H1 (cell line): ENCODE measurements around the gene CHD1L. TPM values are rescaled to one million over a fixed set of nuclear protein-coding genes. Genes with fewer than 3 reads are reported as not detected.

Experiments
- CBX5 ChIP-seq: fragments of 300-800, 300-1000 bp; sonication (generic); IDR thresholded peaks from 2 replicates; pipeline ENCODE4 v1.7.1; 2016; ENCODE audit warnings: antibody characterized with exemption, low read length, low read depth
- CHD1 ChIP-seq: IDR thresholded peaks from 2 replicates; pipeline ENCODE4 v1.6.1; 2012; ENCODE audit warnings: low read depth, low read length, improper control_type of control experiment
- CREB1 ChIP-seq: IDR thresholded peaks from 2 replicates; pipeline ENCODE4 v1.6.1; 2012; ENCODE audit warnings: inconsistent platforms
- CTBP2 ChIP-seq: IDR thresholded peaks from 2 replicates; pipeline ENCODE4 v1.7.0; 2011; ENCODE audit warnings: borderline replicate concordance, mild to moderate bottlenecking, moderate library complexity, mixed read lengths, low read length; ENCODE audit not compliant: insufficient read depth, insufficient read length
- EZH2 ChIP-seq: fragments of 200-600 bp; sonication (generic); IDR thresholded peaks from 2 replicates; pipeline ENCODE4 v1.7.1; 2012; ENCODE audit warnings: low read depth, mild to moderate bottlenecking, moderate library complexity, low read length, inconsistent platforms; ENCODE audit not compliant: severe bottlenecking
- GABPA ChIP-seq: IDR thresholded peaks from 2 replicates; pipeline ENCODE4 v1.6.1; 2011; ENCODE audit warnings: mild to moderate bottlenecking, low read length, moderate library complexity, borderline replicate concordance; ENCODE audit not compliant: insufficient read depth
- JUND ChIP-seq: IDR thresholded peaks from 2 replicates; pipeline ENCODE4 v1.6.1; 2011; ENCODE audit warnings: mild to moderate bottlenecking, improper control_type of control experiment, low read length
- KDM1A ChIP-seq: fragments of 200-600, 300-600 bp; sonication (generic); IDR thresholded peaks from 2 replicates; pipeline ENCODE4 v1.7.1; 2016; ENCODE audit warnings: mild to moderate bottlenecking, low read length, borderline replicate concordance
- RAD21 ChIP-seq, 2 experiments: IDR thresholded peaks in 1 of 2; conservative IDR thresholded peaks in 1 of 2; 2 replicates each; pipeline ENCODE4 v1.6.1; 2011; ENCODE audit warnings: low read depth in 2 of 2, low read length in 2 of 2, improper control_type of control experiment in 1 of 2, inconsistent platforms in 1 of 2, mild to moderate bottlenecking in 1 of 2, moderate library complexity in 1 of 2
- SAP30 ChIP-seq: fragments of 300-600 bp; sonication (generic); IDR thresholded peaks from 2 replicates; pipeline ENCODE4 v1.7.1; 2012; ENCODE audit warnings: low read length, moderate library complexity, mild to moderate bottlenecking, inconsistent platforms; ENCODE audit not compliant: insufficient read depth, insufficient replicate concordance
- ZNF274 ChIP-seq: IDR thresholded peaks from 2 replicates; pipeline ENCODE4 v1.7.0; 2012; ENCODE audit warnings: low read length, borderline replicate concordance; ENCODE audit errors: extremely low read depth
- polyA plus RNA-seq, 7 experiments: library from polyadenylated mRNA; depleted of rRNA in 3 of 7; stranded (reverse) in 5 of 7; unstranded in 2 of 7; fragments of >200 nt in 5 of 7; fragments of 200-250 nt in 2 of 7; gene quantifications; 1 replicate in 5 of 7; 2 replicates in 1 of 7; 4 replicates in 1 of 7; pipeline versions ENCODE4 v1.2.1 to v1.2.3, GENCODE V29; 2011 to 2013; ENCODE audit warnings: missing spikeins in 2 of 7, mixed read lengths in 2 of 7
- total RNA-seq: library from RNA; stranded (reverse); fragmentation: NEBNext Ultra II Directional; extraction: Animal tissue kit (Norgen Biotek cat#: 25700); gene quantifications from 2 replicates; pipeline ENCODE4 v1.2.1, GENCODE V29; 2021
- TF ChIP-seq, protein P1 (sequence below): IDR thresholded peaks from 2 replicates; pipeline ENCODE4 v1.6.1; 2011; ENCODE audit warnings: low read depth, mild to moderate bottlenecking, low read length; ENCODE audit not compliant: insufficient read depth

Gene CHD1L
- total and polyA plus RNA-seq, 2 of the 8 experiments (the other 6 are each of a cell fraction or from before 2014, with no cell fraction given) = 20.2 to 51.2 TPM

DNA sequence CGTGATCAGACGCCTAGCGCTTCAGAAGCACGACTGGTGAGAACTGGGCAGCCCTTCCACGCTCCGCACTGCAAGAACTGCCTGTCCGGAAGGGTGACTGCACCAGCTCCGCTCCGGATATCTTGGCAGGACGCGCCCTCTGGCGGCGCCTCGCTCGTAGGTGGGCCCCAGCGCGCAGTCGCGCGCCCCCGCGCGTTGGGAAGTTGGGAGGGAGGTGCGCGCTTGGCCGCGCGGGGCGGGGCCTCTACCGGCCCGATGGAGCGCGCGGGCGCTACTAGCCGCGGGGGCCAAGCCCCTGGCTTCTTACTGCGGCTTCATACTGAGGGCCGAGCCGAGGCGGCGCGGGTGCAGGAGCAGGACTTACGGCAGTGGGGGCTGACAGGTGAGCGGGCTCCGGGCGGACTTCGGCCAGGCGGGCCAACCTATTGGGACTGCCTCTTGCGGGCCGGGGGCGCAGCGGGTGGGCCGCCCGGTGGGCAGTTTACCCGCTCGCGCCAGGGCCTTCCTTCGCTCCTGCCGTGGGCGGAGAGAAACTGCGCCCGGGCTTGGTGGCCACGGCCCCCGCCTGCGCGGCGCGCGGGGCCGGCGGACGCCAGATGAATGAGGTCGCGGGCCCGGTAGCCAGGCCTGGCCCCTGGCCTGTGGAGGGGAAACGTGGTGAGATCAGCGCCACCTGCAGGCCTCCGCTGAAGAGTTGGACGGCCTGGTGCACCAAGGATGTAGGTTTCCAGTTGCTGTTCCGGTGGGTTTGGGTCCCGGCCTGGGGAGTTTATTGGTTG is at the start of gene CHD1L (continued):
- TF ChIP-seq CREB1 (peak; percentile 61), GABPA (no peak), SAP30 (no peak), ZNF274 (no peak), CHD1 (no peak), CBX5 (no peak), CTBP2 (no peak), RAD21 (IDR thresholded peaks at IDR 0.05 in 1 of 2, conservative IDR thresholded peaks at IDR 0.05 in 1 of 2; ENCODE audit: low read depth in 2 of 2, low read length in 2 of 2) (peak; percentile 91 to 97), JUND (peak; percentile 51; the same call in 1 of the 2 replicates), EZH2 (no peak), KDM1A (no peak)
- TF ChIP-seq, protein P1, sequence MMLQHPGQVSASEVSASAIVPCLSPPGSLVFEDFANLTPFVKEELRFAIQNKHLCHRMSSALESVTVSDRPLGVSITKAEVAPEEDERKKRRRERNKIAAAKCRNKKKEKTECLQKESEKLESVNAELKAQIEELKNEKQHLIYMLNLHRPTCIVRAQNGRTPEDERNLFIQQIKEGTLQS = no peak
